Measurements from ENCODE around the gene CDC42EP5. TPM values are rescaled to one million over a fixed set of nuclear protein-coding genes. Genes with fewer than 3 reads are reported as not detected.

CDC42EP5 gene
- total RNA-seq, 1 donor from 2014 or later = not detected

- DNase-seq = no peak
- peaks cover 11% of the 10 kb centered on the region for H3K36me3 Mint-ChIP-seq (ENCODE audit: low read depth)
- ChIA-PET CTCF (no interaction called here), POLR2A (no interaction called here)
- no peak overlapping the region for H3K4me3 Mint-ChIP-seq
- no peak for TF ChIP-seq CTCF (IDR thresholded peaks at IDR 0.05)
- intact Hi-C loops (cut with micrococcal nuclease) = no loop called here
- no peak for ATAC-seq (ENCODE audit: low read depth)
- no peak overlapping the region for H3K27ac Mint-ChIP-seq
- peaks cover 13% of the 10 kb centered on the region for H3K4me1 Mint-ChIP-seq
- H3K9me3 Mint-ChIP-seq = no peaks in the 10 kb centered on the region
- no peaks in the 10 kb centered on the region for H3K27me3 Mint-ChIP-seq
Measured at GRCh38 chr19:54436628-54437252, 36.4 kb downstream of the CDC42EP5 start.

GRCh38 chr19:54436031-54436523 is 37.0 kb downstream of the CDC42EP5 start:
- ATAC-seq (ENCODE audit: low read depth) (no peak), DNase-seq (no peak)
- Mint-ChIP-seq H3K4me1 (peaks cover 17% of the 10 kb centered on the region), H3K27ac (no peak overlapping the region), H3K9me3 (no peaks in the 10 kb centered on the region), H3K36me3 (ENCODE audit: low read depth) (peaks cover 9% of the 10 kb centered on the region), H3K4me3 (no peak overlapping the region), H3K27me3 (no peaks in the 10 kb centered on the region)
- CTCF ChIA-PET = no interaction called here
- intact Hi-C loops (cut with micrococcal nuclease) = no loop called here
- POLR2A ChIA-PET = interaction anchor here (0.6 to 0.8 kb wide), 2 partner anchors 12 to 16 kb away, joined by 3 read pairs; partner anchors contain the start of gene LENG8
- no peak for TF ChIP-seq CTCF (IDR thresholded peaks at IDR 0.05)

GRCh38 chr19:54435551-54436016 is 37.5 kb downstream of the CDC42EP5 start:
- H3K9me3 Mint-ChIP-seq = no peaks in the 10 kb centered on the region
- intact Hi-C loops (cut with micrococcal nuclease) = no loop called here
- no peaks in the 10 kb centered on the region for H3K27me3 Mint-ChIP-seq
- no peak for DNase-seq
- no peak for ATAC-seq (ENCODE audit: low read depth)
- H3K4me3 Mint-ChIP-seq = no peak overlapping the region
- H3K36me3 Mint-ChIP-seq (ENCODE audit: low read depth) = peaks cover 6% of the 10 kb centered on the region
- peaks cover 22% of the 10 kb centered on the region for H3K4me1 Mint-ChIP-seq
- CTCF ChIA-PET = no interaction called here
- H3K27ac Mint-ChIP-seq = no peak overlapping the region
- POLR2A ChIA-PET = interaction anchor here (0.6 to 0.8 kb wide), 3 partner anchors 13 to 24 kb away, joined by 3 to 4 read pairs (median 3); partner anchors contain the start of gene LENG8
- no peak for TF ChIP-seq CTCF (IDR thresholded peaks at IDR 0.05)

GRCh38 chr19:54434873-54435214 is 38.3 kb downstream of the CDC42EP5 start:
- Mint-ChIP-seq H3K4me1 (peaks cover 24% of the 10 kb centered on the region), H3K27ac (no peak overlapping the region), H3K27me3 (peaks cover 2% of the 10 kb centered on the region), H3K9me3 (no peaks in the 10 kb centered on the region), H3K36me3 (ENCODE audit: low read depth) (peaks cover 4% of the 10 kb centered on the region), H3K4me3 (no peak overlapping the region)
- DNase-seq = no peak
- no peak for TF ChIP-seq CTCF (IDR thresholded peaks at IDR 0.05)
- ChIA-PET CTCF (no interaction called here), POLR2A (no interaction called here)
- ATAC-seq (ENCODE audit: low read depth) = no peak
- intact Hi-C loops (cut with micrococcal nuclease) = no loop called here

GRCh38 chr19:54434112-54434872 is 38.8 kb downstream of the CDC42EP5 start:
- H3K4me3 Mint-ChIP-seq = no peak overlapping the region
- H3K27me3 Mint-ChIP-seq = peaks cover 4% of the 10 kb centered on the region
- peaks cover 22% of the 10 kb centered on the region for H3K4me1 Mint-ChIP-seq
- H3K9me3 Mint-ChIP-seq = no peaks in the 10 kb centered on the region
- CTCF ChIA-PET = no interaction called here
- TF ChIP-seq CTCF (IDR thresholded peaks at IDR 0.05) = no peak
- POLR2A ChIA-PET = interaction anchor here (0.6 kb wide), 1 partner anchor 48 kb away, joined by 8 read pairs; no protein-coding TSS in a partner anchor
- H3K36me3 Mint-ChIP-seq (ENCODE audit: low read depth) = peaks cover 4% of the 10 kb centered on the region
- H3K27ac Mint-ChIP-seq = no peak overlapping the region
- ATAC-seq (ENCODE audit: low read depth) (no peak), DNase-seq (no peak)
- intact Hi-C loops (cut with micrococcal nuclease) = no loop called here
